ENCODE results near the gene BFSP1.

Gene BFSP1

GRCh38 chr20:17457588-17458190 is 73.5 kb downstream of the BFSP1 start:
- DNase-seq = no peak

- no peak for DNase-seq
Observed at GRCh38 chr20:17457079-17457478, 74.1 kb downstream of the BFSP1 start.

- no peak for DNase-seq
Observed at GRCh38 chr20:17456279-17456678, 74.9 kb downstream of the BFSP1 start.

GRCh38 chr20:17453592-17453991 is 77.6 kb downstream of the BFSP1 start:
- DNase-seq = no peak

- DNase-seq = no peak
Observed at GRCh38 chr20:17452441-17452840, 78.7 kb downstream of the BFSP1 start.

GRCh38 chr20:17449031-17449430 is 82.1 kb downstream of the BFSP1 start:
- no peak for DNase-seq

GRCh38 chr20:17448071-17448470 is 83.1 kb downstream of the BFSP1 start:
- DNase-seq = no peak

- no peak for DNase-seq
Observed at GRCh38 chr20:17446171-17446570, 85.0 kb downstream of the BFSP1 start.

- no peak for DNase-seq
Observed at GRCh38 chr20:17445543-17445942, 85.6 kb downstream of the BFSP1 start.

- DNase-seq = no peak
Observed at GRCh38 chr20:17444091-17444490, 87.1 kb downstream of the BFSP1 start.
